PC-3 (cell line): Measurements from ENCODE around the gene ASB10. TPM values are rescaled to one million over a fixed set of nuclear protein-coding genes. Genes with fewer than 3 reads are reported as not detected.
A peak's percentile ranks its signal among the peaks of the same experiment; 100 is the strongest.

Experiments used
- ATAC-seq: fragments of 200-7000 bp; cut with Tn5 transposase; 2 replicates; pipeline ENCODE4 v1.9.1; 2020; ENCODE audit warnings: mild to moderate bottlenecking, moderate library complexity
- BruUV-seq: library from RNA; stranded (reverse); fragments of 400-500 nt; replicated peaks from 2 replicates; lab custom pipeline; 2021; lab: Mats Ljungman, UMichigan
- CTCF ChIA-PET: fragments of 300-600 bp; sonication (Branson Sonifier 250); formaldehyde crosslinking; loops from one replicate; lab custom pipeline; 2022; ENCODE audit warnings: antibody characterized with exemption; lab: Charles Lee
- POLR2A ChIA-PET: fragments of 300-600 bp; sonication (Branson Sonifier 250); formaldehyde crosslinking; loops from one replicate; lab custom pipeline; 2022; ENCODE audit warnings: antibody characterized with exemption; ENCODE audit not compliant: unreplicated experiment; lab: Charles Lee
- DNase-seq: peaks from one replicate; pipeline ENCODE4 v3.0.0-alpha.2; 2015
- H2AFZ ChIP-seq: fragments of 300-600 bp; sonication (generic); 2 replicates; pipeline ENCODE4 v1.6.0; 2016; ENCODE audit warnings: antibody characterized with exemption, low read length
- H3F3A ChIP-seq: fragments of 300-600 bp; sonication (generic); one replicate; pipeline ENCODE4 v1.6.0; 2017; ENCODE audit warnings: antibody characterized with exemption, low read length, control low read depth, mild to moderate bottlenecking; ENCODE audit not compliant: unreplicated experiment
- H3K27ac ChIP-seq: fragments of 300-600 bp; sonication (generic); 2 replicates; pipeline ENCODE4 v1.5.1; 2016; ENCODE audit warnings: mild to moderate bottlenecking, low read length
- H3K27me3 ChIP-seq: fragments of 300-600 bp; sonication (generic); 2 replicates; pipeline ENCODE4 v1.6.1; 2016; ENCODE audit warnings: low read length, mixed read lengths
- H3K36me3 ChIP-seq: fragments of 300-600 bp; sonication (generic); 2 replicates; pipeline ENCODE4 v1.6.1; 2016; ENCODE audit warnings: low read depth, mixed run types, low read length, mixed read lengths
- H3K4me1 ChIP-seq: fragments of 300-600 bp; sonication (generic); 2 replicates; pipeline ENCODE4 v1.5.1; 2016; ENCODE audit warnings: low read length; ENCODE audit not compliant: insufficient read depth
- H3K4me2 ChIP-seq: fragments of 300-600 bp; sonication (generic); 2 replicates; pipeline ENCODE4 v1.6.0; 2016; ENCODE audit warnings: low read length
- H3K4me3 ChIP-seq: fragments of 300-600 bp; sonication (generic); 2 replicates; pipeline ENCODE4 v1.5.1; 2016; ENCODE audit warnings: mild to moderate bottlenecking, low read length, mixed read lengths
- H3K79me2 ChIP-seq: fragments of 300-600 bp; sonication (generic); 2 replicates; pipeline ENCODE4 v1.6.1; 2017; ENCODE audit warnings: low read length, mixed read lengths
- H3K9ac ChIP-seq: fragments of 300-600 bp; sonication (generic); 2 replicates; pipeline ENCODE4 v1.6.0; 2016; ENCODE audit warnings: mild to moderate bottlenecking, low read length
- H3K9me2 ChIP-seq: fragments of 300-600 bp; sonication (generic); replicated peaks from 2 replicates; pipeline ENCODE4 v1.6.1; 2016; ENCODE audit warnings: mixed run types, low read length, mixed read lengths
- H3K9me3 ChIP-seq: fragments of 300-600 bp; sonication (generic); 2 replicates; pipeline ENCODE4 v1.6.1; 2016; ENCODE audit warnings: low read length, mixed read lengths
- H4K20me1 ChIP-seq: fragments of 300-600 bp; sonication (generic); 2 replicates; pipeline ENCODE4 v1.6.1; 2016; ENCODE audit warnings: low read length, mixed read lengths
- CTCF ChIP-seq: fragments of 300-600 bp; sonication (generic); conservative IDR thresholded peaks from 2 replicates; pipeline ENCODE4 v1.5.1; 2017; ENCODE audit warnings: antibody characterized with exemption, low read depth, mild to moderate bottlenecking, low read length
- EZH2 ChIP-seq: fragments of 300-600 bp; sonication (generic); IDR thresholded peaks from one replicate; pipeline ENCODE4 v1.6.1; 2017; ENCODE audit warnings: antibody characterized with exemption, mild to moderate bottlenecking, low read length; ENCODE audit not compliant: unreplicated experiment
- EZH2phosphoT487 ChIP-seq: fragments of 300-600 bp; sonication (generic); IDR thresholded peaks from 2 replicates; pipeline ENCODE4 v1.6.1; 2018; ENCODE audit warnings: mild to moderate bottlenecking, antibody characterized with exemption, low read length, borderline replicate concordance
- intact Hi-C: fragments of 100-400 bp; cut with micrococcal nuclease; formaldehyde crosslinking; loops from 2 replicates; pipeline ENCODE4 v1.9.0; 2023
- total RNA-seq: library from RNA; depleted of rRNA; stranded (reverse); fragments of >200 nt; gene quantifications from 2 replicates; pipeline ENCODE4 v1.2.3, GENCODE V29; 2014

Gene ASB10
- total RNA-seq, 1 experiment from 2014 or later, result not detected

- no peak for ATAC-seq
- Histone ChIP-seq H3F3A (no peaks in the 10 kb centered on the region), H3K4me3 (no peak overlapping the region), H3K27ac (no peak overlapping the region), H3K4me1 (no peaks in the 10 kb centered on the region), H2AFZ (no peak overlapping the region), H3K9me3 (no peaks in the 10 kb centered on the region), H3K79me2 (no peaks in the 10 kb centered on the region), H3K36me3 (no peaks in the 10 kb centered on the region; the same call in 1 of the 2 replicates), H3K9ac (no peak overlapping the region), H3K4me2 (no peak overlapping the region), H3K9me2 (no peaks in the 10 kb centered on the region), H4K20me1 (no peaks in the 10 kb centered on the region), H3K27me3 (no peaks in the 10 kb centered on the region)
- BruUV-seq, result no TSS peak
- ChIA-PET POLR2A (no interaction called here), CTCF (no interaction called here)
- DNase-seq, result no peak
- TF ChIP-seq EZH2 (no peak), CTCF (no peak), EZH2phosphoT487 (no peak)
- intact Hi-C loops, result no loop called here
These were observed 42.7 kb downstream of the ASB10 start for GRCh38 chr7:151144387-151144786.

- H3K4me2 ChIP-seq, result no peak overlapping the region
- no peak for DNase-seq
- no peaks in the 10 kb centered on the region for H3F3A ChIP-seq
- H3K36me3 ChIP-seq, result no peaks in the 10 kb centered on the region; the same call in 1 of the 2 replicates
- no peak for ATAC-seq
- H3K4me1 ChIP-seq, result no peaks in the 10 kb centered on the region
- H4K20me1 ChIP-seq, result no peaks in the 10 kb centered on the region
- CTCF ChIA-PET, result no interaction called here
- H3K9me3 ChIP-seq, result no peaks in the 10 kb centered on the region
- H3K27ac ChIP-seq, result no peak overlapping the region
- POLR2A ChIA-PET, result no interaction called here
- no peak overlapping the region for H3K9ac ChIP-seq
- BruUV-seq, result TSS peak; percentile 5
- no peaks in the 10 kb centered on the region for H3K27me3 ChIP-seq
- no peak overlapping the region for H3K4me3 ChIP-seq
- intact Hi-C loops, result no loop called here
- no peak overlapping the region for H2AFZ ChIP-seq
- TF ChIP-seq EZH2phosphoT487 (no peak), EZH2 (no peak), CTCF (no peak)
- no peaks in the 10 kb centered on the region for H3K79me2 ChIP-seq
- no peaks in the 10 kb centered on the region for H3K9me2 ChIP-seq
These were observed 43.6 kb downstream of the ASB10 start for GRCh38 chr7:151143261-151144015.

GRCh38 chr7:151142686-151143040 lies 44.4 kb downstream of the ASB10 start:
- H3K9ac ChIP-seq, result no peak overlapping the region
- DNase-seq (no peak), ATAC-seq (no peak)
- TF ChIP-seq EZH2 (no peak), CTCF (no peak), EZH2phosphoT487 (no peak)
- H3F3A ChIP-seq, result no peaks in the 10 kb centered on the region
- H3K27ac ChIP-seq, result no peak overlapping the region
- no peaks in the 10 kb centered on the region for H3K9me3 ChIP-seq
- H4K20me1 ChIP-seq, result no peaks in the 10 kb centered on the region
- POLR2A ChIA-PET, result no interaction called here
- no peaks in the 10 kb centered on the region for H3K4me1 ChIP-seq
- no peak overlapping the region for H3K4me3 ChIP-seq
- no peaks in the 10 kb centered on the region for H3K79me2 ChIP-seq
- CTCF ChIA-PET, result no interaction called here
- H3K36me3 ChIP-seq, result no peaks in the 10 kb centered on the region; the same call in 1 of the 2 replicates
- BruUV-seq, result no TSS peak
- no peak overlapping the region for H2AFZ ChIP-seq
- no peaks in the 10 kb centered on the region for H3K9me2 ChIP-seq
- intact Hi-C loops, result no loop called here
- no peaks in the 10 kb centered on the region for H3K27me3 ChIP-seq
- no peak overlapping the region for H3K4me2 ChIP-seq
